K562 (cell line): Measurements from ENCODE around the gene PAH. TPM values are rescaled to one million over a fixed set of nuclear protein-coding genes. Genes with fewer than 3 reads are reported as not detected.

Experiments
- BCOR ChIP-seq: fragments of 450-650 bp; IDR thresholded peaks from 2 replicates; pipeline ENCODE4 v1.6.1; 2016
- BDP1 ChIP-seq: IDR thresholded peaks from 3 replicates; pipeline ENCODE4 v1.6.1; 2011; ENCODE audit not compliant: insufficient read length, insufficient read depth
- BHLHE40 ChIP-seq: IDR thresholded peaks from 2 replicates; pipeline ENCODE4 v1.6.1; 2011; ENCODE audit warnings: low read length, improper control_type of control experiment
- CREB3 ChIP-seq: fragments of 450-650 bp; conservative IDR thresholded peaks from 2 replicates; pipeline ENCODE4 v1.6.1; 2016; ENCODE audit warnings: missing genetic modification characterization, low read depth, mild to moderate bottlenecking, missing compliant biosample characterization, moderate library complexity
- L3MBTL2 ChIP-seq: fragments of 450-650 bp; IDR thresholded peaks from 2 replicates; pipeline ENCODE4 v1.6.1; 2016; ENCODE audit warnings: mild to moderate bottlenecking, moderate library complexity
- MLLT1 ChIP-seq, 2 experiments: fragments of 450-650 bp; IDR thresholded peaks; 2 replicates each; pipeline ENCODE4 v1.6.1; 2016
- MTA1 ChIP-seq: fragments of 450-650 bp; IDR thresholded peaks from 2 replicates; pipeline ENCODE4 v1.6.1; 2017; ENCODE audit warnings: borderline replicate concordance
- NCOA4 ChIP-seq: fragments of 450-650 bp; IDR thresholded peaks from 2 replicates; pipeline ENCODE4 v1.6.1; 2018; ENCODE audit warnings: mild to moderate bottlenecking; ENCODE audit not compliant: partially characterized antibody
- SAP30 ChIP-seq: fragments of 200-600 bp; sonication (generic); IDR thresholded peaks from 2 replicates; pipeline ENCODE4 v1.6.1; 2012; ENCODE audit warnings: borderline replicate concordance, low read depth, mild to moderate bottlenecking, moderate library complexity, low read length, control low read depth, inconsistent platforms; ENCODE audit not compliant: insufficient read depth, poor library complexity, severe bottlenecking
- SOX6 ChIP-seq: fragments of 450-650 bp; IDR thresholded peaks from 2 replicates; pipeline ENCODE4 v1.6.1; 2014; ENCODE audit warnings: mild to moderate bottlenecking
- VEZF1 ChIP-seq: fragments of 200-800 bp; sonication (Bioruptor generic); IDR thresholded peaks from 2 replicates; pipeline ENCODE4 v1.6.1; 2017; ENCODE audit warnings: missing genetic modification characterization, missing compliant biosample characterization
- ZNF644 ChIP-seq: fragments of 200-800 bp; sonication (Bioruptor generic); IDR thresholded peaks from 2 replicates; pipeline ENCODE4 v1.6.1; 2016; ENCODE audit warnings: low read depth, missing genetic modification characterization, missing compliant biosample characterization
- ZNF778 ChIP-seq: fragments of 450-650 bp; formaldehyde crosslinking; IDR thresholded peaks from 2 replicates; pipeline ENCODE4 v1.4.0; 2020; ENCODE audit warnings: mild to moderate bottlenecking, moderate library complexity
- polyA plus RNA-seq, 8 experiments: library from polyadenylated mRNA; depleted of rRNA in 4 of 8; stranded (reverse) in 5 of 8; unstranded in 3 of 8; fragments of >200 nt; fragmentation: Nextera tagmentation in 2 of 8; fragmentation: Illumina TruSeq in 1 of 8; extraction: Ambion mirVana in 2 of 8; extraction: Trizol in 1 of 8; gene quantifications; 2 replicates each; pipeline versions ENCODE4 v1.2.1 to v1.2.3, GENCODE V29; 2011 to 2014; ENCODE audit warnings: inconsistent platforms in 1 of 8, missing spikeins in 1 of 8
- total RNA-seq, 7 experiments: library from RNA; depleted of rRNA in 6 of 7; stranded (reverse); fragments of >200 nt in 6 of 7; fragmentation: Illumina TruSeq in 2 of 7; extraction: Trizol in 2 of 7; gene quantifications; 2 replicates each; pipeline versions ENCODE4 v1.2.1 to v1.2.3, GENCODE V29; 2011 to 2021; ENCODE audit warnings: low replicate concordance in 1 of 7
- TF ChIP-seq, protein P1 (sequence below): fragments of 250-450 bp; sonication (Bioruptor Pico); IDR thresholded peaks from 2 replicates; pipeline ENCODE4 v1.4.0; 2020; ENCODE audit warnings: borderline replicate concordance
- TF ChIP-seq, protein P2 (sequence below): IDR thresholded peaks from 2 replicates; pipeline ENCODE4 v1.6.1; 2011; ENCODE audit not compliant: insufficient read length; ENCODE audit errors: extremely low read depth
- TF ChIP-seq, protein P3 (sequence below): sonication (generic); formaldehyde crosslinking; IDR thresholded peaks from 2 replicates; pipeline ENCODE4 v1.8.0; 2022; ENCODE audit warnings: missing genetic modification reagents, mild to moderate bottlenecking, borderline replicate concordance

The PAH gene
- total and polyA plus RNA-seq, 9 of the 15 experiments (the other 6 are each of a cell fraction or from before 2014, with no cell fraction given), result 0.13 to 0.75 (median 0.69) TPM; not detected in 6

- TF ChIP-seq VEZF1 (CRISPR knock-in tag) (peak; percentile 30; the same call in 1 of the 2 replicates), SAP30 (no peak), BDP1 (no peak), L3MBTL2 (peak; percentile 22; the same call in 1 of the 2 replicates), CREB3 (tag) (no peak), BCOR (no peak), ZNF644 (tag) (no peak), BHLHE40 (peak; percentile 45), NCOA4 (no peak), ZNF778 (no peak), MTA1 (no peak), MLLT1 (IDR thresholded peaks at IDR 0.05) (no peak), SOX6 (no peak)
- TF ChIP-seq, protein P1, sequence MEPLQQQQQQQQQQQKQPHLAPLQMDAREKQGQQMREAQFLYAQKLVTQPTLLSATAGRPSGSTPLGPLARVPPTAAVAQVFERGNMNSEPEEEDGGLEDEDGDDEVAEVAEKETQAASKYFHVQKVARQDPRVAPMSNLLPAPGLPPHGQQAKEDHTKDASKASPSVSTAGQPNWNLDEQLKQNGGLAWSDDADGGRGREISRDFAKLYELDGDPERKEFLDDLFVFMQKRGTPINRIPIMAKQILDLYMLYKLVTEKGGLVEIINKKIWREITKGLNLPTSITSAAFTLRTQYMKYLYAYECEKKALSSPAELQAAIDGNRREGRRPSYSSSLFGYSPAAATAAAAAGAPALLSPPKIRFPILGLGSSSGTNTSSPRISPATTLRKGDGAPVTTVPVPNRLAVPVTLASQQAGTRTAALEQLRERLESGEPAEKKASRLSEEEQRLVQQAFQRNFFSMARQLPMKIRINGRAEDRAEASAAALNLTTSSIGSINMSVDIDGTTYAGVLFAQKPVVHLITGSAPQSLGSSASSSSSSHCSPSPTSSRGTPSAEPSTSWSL (CRISPR knock-in tag), result no peak
- TF ChIP-seq, protein P2, sequence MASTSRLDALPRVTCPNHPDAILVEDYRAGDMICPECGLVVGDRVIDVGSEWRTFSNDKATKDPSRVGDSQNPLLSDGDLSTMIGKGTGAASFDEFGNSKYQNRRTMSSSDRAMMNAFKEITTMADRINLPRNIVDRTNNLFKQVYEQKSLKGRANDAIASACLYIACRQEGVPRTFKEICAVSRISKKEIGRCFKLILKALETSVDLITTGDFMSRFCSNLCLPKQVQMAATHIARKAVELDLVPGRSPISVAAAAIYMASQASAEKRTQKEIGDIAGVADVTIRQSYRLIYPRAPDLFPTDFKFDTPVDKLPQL, result no peak
- TF ChIP-seq, protein P3, sequence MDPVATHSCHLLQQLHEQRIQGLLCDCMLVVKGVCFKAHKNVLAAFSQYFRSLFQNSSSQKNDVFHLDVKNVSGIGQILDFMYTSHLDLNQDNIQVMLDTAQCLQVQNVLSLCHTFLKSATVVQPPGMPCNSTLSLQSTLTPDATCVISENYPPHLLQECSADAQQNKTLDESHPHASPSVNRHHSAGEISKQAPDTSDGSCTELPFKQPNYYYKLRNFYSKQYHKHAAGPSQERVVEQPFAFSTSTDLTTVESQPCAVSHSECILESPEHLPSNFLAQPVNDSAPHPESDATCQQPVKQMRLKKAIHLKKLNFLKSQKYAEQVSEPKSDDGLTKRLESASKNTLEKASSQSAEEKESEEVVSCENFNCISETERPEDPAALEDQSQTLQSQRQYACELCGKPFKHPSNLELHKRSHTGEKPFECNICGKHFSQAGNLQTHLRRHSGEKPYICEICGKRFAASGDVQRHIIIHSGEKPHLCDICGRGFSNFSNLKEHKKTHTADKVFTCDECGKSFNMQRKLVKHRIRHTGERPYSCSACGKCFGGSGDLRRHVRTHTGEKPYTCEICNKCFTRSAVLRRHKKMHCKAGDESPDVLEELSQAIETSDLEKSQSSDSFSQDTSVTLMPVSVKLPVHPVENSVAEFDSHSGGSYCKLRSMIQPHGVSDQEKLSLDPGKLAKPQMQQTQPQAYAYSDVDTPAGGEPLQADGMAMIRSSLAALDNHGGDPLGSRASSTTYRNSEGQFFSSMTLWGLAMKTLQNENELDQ (CRISPR knock-in tag), result no peak
Observed at GRCh38 chr12:102917026-102917787, at the start of gene PAH (continued).
